A549 treated with GW870086 at 1 μM for 4 hours (cell line): ENCODE measurements around the gene MAPKAPK5. TPM values are rescaled to one million over a fixed set of nuclear protein-coding genes. Genes with fewer than 3 reads are reported as not detected.

Source experiments
- total RNA-seq: library from RNA; stranded (reverse); fragments of 200-300 nt; extraction: Qiagen RNA extraction; gene quantifications from 5 replicates; pipeline ENCODE4 v1.2.3, GENCODE V29; 2022; ENCODE audit warnings: low read depth

Gene MAPKAPK5
- total RNA-seq = 49.3 to 60.7 TPM (median 59.1 TPM) in 5 replicates

GRCh38 chr12:111841750-111842555 lies at the start of gene MAPKAPK5:
TSS of gene MAPKAPK5 (plus strand) at chr12:111842228. CDS start at chr12:111842734, 506 bp downstream.

Other genes with a start within 250 kb of the MAPKAPK5 start
- gene ATXN2, start 242.9 kb upstream of the MAPKAPK5 start, total RNA-seq = 44.4 to 53.3 TPM (median 48.5 TPM) in 5 replicates
- gene BRAP, start 156.3 kb upstream of the MAPKAPK5 start, total RNA-seq = 11.1 to 14.9 TPM (median 12.9 TPM) in 5 replicates
- 8.5 to 10.2 TPM (median 9.9 TPM) in 5 replicates for gene ACAD10, start 156.2 kb upstream of the MAPKAPK5 start, total RNA-seq
- 69.5 to 98.4 TPM (median 89.7 TPM) in 5 replicates for gene ALDH2, start 75.3 kb upstream of the MAPKAPK5 start, total RNA-seq
- 5.1 to 6.6 TPM (median 5.9 TPM) in 5 replicates for gene TMEM116, start 170.9 kb downstream of the MAPKAPK5 start, total RNA-seq
- gene ERP29, start 171.2 kb downstream of the MAPKAPK5 start, total RNA-seq = 117 to 144 TPM (median 125 TPM) in 5 replicates